Measurements from ENCODE around the gene CHSY1.

DNA sequence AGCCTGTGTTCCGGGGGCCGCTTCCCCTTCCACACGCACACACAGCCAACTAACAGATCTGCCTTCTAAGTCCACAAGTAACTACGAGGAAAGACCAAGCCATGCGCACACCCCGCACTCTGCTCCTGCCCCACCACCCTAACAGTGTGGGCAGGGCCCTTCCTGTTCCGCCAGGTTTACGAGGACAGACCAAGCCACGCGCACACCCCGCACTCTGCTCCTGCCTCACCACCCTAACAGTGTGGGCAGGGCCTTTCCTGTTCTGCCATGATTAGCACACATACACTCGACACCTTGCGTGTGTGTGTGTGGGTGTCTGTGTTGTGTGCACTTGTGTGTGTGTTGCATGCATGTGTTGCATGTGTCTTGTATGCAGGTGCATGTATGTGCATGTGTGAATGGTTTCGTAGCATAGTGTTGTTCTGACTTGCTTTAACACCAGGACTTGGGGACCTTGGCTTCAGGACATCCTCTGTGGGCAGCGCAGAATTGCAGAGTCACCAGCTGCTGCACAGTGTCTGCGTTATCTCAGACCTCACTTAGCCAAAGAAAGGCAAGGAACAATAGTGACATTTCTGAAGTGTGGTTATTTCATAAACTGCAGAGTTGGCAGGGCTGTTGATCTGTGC, 114.4 kb downstream of the CHSY1 start:
- TF ChIP-seq, protein P1, sequence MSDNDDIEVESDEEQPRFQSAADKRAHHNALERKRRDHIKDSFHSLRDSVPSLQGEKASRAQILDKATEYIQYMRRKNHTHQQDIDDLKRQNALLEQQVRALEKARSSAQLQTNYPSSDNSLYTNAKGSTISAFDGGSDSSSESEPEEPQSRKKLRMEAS (IDR thresholded peaks at IDR 0.05): no peak
- TF ChIP-seq TAF1 (IDR thresholded peaks at IDR 0.05; ENCODE audit: low read depth) (no peak), EP300 (IDR thresholded peaks at IDR 0.05; ENCODE audit: borderline replicate concordance) (no peak), FOXM1 (IDR thresholded peaks at IDR 0.05; ENCODE audit: borderline replicate concordance, low read depth) (no peak), ZBTB7A (IDR thresholded peaks at IDR 0.05; ENCODE audit: low read depth) (no peak), TCF12 (IDR thresholded peaks at IDR 0.05; ENCODE audit: low read depth) (no peak), CREB1 (IDR thresholded peaks at IDR 0.05; ENCODE audit: low read depth) (no peak), RAD21 (IDR thresholded peaks at IDR 0.05; ENCODE audit: low read depth) (no peak), NFIC (IDR thresholded peaks at IDR 0.05) (no peak), EGR1 (IDR thresholded peaks at IDR 0.05) (no peak), CEBPB (IDR thresholded peaks at IDR 0.05) (no peak)
- TF ChIP-seq, protein P2, sequence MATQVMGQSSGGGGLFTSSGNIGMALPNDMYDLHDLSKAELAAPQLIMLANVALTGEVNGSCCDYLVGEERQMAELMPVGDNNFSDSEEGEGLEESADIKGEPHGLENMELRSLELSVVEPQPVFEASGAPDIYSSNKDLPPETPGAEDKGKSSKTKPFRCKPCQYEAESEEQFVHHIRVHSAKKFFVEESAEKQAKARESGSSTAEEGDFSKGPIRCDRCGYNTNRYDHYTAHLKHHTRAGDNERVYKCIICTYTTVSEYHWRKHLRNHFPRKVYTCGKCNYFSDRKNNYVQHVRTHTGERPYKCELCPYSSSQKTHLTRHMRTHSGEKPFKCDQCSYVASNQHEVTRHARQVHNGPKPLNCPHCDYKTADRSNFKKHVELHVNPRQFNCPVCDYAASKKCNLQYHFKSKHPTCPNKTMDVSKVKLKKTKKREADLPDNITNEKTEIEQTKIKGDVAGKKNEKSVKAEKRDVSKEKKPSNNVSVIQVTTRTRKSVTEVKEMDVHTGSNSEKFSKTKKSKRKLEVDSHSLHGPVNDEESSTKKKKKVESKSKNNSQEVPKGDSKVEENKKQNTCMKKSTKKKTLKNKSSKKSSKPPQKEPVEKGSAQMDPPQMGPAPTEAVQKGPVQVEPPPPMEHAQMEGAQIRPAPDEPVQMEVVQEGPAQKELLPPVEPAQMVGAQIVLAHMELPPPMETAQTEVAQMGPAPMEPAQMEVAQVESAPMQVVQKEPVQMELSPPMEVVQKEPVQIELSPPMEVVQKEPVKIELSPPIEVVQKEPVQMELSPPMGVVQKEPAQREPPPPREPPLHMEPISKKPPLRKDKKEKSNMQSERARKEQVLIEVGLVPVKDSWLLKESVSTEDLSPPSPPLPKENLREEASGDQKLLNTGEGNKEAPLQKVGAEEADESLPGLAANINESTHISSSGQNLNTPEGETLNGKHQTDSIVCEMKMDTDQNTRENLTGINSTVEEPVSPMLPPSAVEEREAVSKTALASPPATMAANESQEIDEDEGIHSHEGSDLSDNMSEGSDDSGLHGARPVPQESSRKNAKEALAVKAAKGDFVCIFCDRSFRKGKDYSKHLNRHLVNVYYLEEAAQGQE (IDR thresholded peaks at IDR 0.05; ENCODE audit: low read depth): no peak

Data from Ishikawa (cell line).